Testis (tissue), 2 donors: ENCODE measurements around the gene CYP2A7.

Source experiments
- POLR2A ChIP-seq: fragments of 450-650 bp; IDR thresholded peaks from one replicate; pipeline ENCODE4 v1.6.1; 2017; ENCODE audit warnings: antibody characterized with exemption, mild to moderate bottlenecking, moderate library complexity
- TF ChIP-seq, protein P1 (sequence below), 3 experiments: fragments of 450-650 bp in 2 of 3; fragments of 200-600 bp in 1 of 3; sonication (generic) in 1 of 3; IDR thresholded peaks; one replicate each; pipeline ENCODE4 v1.5.1; 2016 to 2019; ENCODE audit warnings: antibody characterized with exemption in 3 of 3, mild to moderate bottlenecking in 2 of 3, moderate library complexity in 1 of 3

DNA sequence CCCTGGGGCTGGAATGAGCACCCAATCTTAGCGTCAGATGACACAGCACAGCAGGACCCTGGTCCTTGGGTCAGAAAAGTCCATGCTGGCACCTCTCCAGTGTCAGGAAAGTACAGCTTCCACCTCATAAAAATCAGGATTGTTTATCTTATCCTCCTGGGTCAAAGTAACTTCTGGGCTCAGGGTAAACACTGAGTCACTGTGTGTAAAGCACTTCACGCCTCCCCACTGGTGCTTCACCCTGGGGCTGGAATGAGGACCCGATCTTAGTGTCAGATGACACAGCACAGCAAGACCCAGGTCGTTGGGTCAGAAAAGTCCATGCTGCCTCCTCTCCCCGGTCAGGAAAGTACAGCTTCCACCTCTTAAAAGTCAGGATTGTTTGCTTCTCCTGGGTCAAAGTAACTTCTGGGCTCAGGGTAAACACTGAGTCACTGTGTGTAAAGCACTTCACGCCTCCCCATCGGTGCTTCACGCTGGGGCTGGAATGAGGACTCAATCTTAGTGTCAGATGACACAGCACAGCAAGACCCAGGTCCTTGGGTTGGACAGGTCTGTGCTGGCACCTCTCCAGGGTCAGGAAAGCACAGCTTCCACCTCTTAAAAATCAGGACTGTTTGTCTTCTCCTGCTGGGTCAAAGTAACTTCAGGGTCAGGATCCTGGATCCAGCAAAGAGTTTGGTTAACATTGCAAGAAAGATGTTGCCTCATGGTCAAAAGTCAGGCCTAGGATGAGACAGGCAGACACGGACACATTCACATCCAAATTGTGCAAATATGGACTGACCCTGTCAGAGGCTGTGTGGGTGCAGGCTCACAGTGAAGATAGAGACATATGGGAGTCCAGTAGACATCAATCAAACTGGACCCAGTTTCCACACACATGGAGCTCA is 39.2 kb upstream of the CYP2A7 start:
- TF ChIP-seq, protein P1, sequence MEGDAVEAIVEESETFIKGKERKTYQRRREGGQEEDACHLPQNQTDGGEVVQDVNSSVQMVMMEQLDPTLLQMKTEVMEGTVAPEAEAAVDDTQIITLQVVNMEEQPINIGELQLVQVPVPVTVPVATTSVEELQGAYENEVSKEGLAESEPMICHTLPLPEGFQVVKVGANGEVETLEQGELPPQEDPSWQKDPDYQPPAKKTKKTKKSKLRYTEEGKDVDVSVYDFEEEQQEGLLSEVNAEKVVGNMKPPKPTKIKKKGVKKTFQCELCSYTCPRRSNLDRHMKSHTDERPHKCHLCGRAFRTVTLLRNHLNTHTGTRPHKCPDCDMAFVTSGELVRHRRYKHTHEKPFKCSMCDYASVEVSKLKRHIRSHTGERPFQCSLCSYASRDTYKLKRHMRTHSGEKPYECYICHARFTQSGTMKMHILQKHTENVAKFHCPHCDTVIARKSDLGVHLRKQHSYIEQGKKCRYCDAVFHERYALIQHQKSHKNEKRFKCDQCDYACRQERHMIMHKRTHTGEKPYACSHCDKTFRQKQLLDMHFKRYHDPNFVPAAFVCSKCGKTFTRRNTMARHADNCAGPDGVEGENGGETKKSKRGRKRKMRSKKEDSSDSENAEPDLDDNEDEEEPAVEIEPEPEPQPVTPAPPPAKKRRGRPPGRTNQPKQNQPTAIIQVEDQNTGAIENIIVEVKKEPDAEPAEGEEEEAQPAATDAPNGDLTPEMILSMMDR (IDR thresholded peaks at IDR 0.05): no peak
- TF ChIP-seq POLR2A: no peak
